ELF-1 (cell line): ENCODE results near the gene DYNC1I1.

Experiments used
- DNase-seq: peaks from one replicate; pipeline ENCODE4 v3.0.0-alpha.2; 2016; ENCODE audit warnings: low read depth, low spot score

DYNC1I1 gene

DNA sequence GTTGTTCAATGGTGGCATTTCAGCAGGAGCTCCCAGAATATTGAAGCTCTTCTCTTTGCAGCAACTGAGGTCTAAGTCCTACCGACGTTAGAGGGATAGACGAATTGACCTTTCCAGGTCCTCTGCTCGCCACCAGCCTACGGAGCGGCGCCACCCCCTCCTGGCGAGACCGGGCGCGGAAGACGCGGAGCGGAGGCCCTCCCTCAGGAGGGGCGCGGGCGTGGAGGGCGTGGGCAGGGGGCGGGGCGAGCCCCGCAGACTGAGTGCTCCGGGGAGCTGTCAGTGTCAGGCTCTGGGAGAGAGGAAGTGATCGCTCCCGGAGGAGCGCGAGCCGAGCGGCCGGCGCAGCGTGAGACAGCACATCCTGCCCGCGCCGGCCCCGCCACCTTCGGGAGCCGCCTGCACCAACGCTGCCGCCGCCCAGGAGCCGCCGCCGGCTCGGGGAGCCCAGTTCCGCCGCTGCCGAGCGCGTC lies at the start of gene DYNC1I1:
TSS of gene DYNC1I1 (plus strand) at position 257 of the 473 bp plus-strand sequence. CDS start 32,176 bp downstream, outside the sequence.
- peak; percentile 68 for DNase-seq

DNA sequence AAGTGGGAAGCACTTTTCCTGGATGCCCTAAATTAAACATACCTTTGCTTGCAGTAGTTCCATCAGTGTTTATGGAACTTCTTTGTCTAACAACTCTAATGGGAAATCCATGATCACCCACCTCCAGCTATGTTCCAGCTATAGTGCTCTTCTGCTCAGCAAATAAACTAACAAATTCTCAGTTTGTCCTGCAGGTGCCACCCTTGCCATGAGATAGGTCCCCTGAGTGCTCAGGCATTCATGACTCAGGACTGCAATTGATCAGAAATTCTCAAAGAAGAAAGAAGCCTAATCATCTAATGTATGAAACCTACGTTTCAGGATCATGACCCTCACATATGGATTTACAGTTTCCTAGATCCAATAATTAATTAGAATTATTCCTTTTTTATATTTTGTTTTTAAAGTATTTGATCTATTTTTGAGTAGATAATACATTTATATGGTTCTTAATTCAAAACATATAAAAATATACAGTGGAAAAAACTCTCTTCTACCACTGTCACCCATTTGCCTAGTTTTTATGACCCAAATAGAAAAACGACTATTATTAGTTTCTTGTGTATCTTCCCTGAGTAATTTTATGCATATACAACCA lies 48.7 kb upstream of the DYNC1I1 start:
- DNase-seq = peak; percentile 26

DNA sequence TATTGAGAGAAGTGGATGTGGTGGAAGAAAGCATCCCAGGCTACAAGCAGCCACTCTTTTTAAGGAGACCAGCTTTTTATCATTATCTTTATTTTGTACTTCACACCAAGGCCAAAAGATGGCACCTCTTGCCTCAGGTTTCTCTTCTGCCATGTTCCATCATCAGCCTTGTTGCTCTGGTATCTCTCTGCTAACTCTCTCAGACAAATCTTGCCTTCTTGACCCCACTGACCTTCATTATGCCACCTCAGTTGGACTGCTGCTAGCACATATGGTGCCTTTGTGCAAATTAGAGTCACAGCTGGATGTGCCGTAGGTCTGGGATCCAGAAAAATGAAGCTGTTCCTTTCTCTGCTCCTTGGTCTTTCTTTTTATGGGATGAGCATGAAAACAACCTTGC lies 47.1 kb upstream of the DYNC1I1 start:
- peak; percentile 15 for DNase-seq

DNA sequence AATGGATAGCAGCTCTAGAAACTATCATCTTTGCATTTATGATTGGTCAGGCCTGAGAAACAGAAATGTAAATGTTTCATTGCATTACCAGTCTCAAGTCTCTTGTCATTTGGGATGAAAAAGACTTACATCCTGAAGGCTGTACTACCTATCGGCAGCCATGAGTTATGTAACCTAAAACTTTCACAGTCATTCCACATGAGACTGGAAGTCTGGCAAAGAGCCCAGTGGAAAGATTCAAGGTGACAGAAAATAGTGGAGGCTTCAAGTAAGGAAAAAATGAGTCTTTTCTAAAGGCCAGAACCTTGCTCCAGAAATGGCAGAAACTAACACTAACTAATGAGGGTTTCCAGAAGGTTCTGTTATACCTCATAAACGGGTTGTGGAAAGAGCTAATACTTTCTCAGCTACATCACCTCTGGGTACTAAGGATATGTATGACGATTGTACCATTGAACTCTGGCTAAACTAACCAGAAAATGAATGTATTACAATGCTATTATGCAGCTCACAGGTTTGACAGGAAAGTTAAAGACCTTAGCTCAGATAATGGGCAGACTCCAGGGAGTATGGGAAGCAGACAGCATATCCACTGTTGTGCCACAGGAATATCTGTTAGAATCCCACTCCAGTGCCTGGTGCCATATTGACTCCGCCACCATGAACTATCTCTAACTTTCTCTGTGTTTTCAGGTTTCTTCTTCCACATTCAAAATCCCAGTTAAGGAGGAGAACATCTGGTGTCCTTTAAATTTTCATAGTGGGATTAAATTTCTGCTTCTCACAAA lies 41.7 kb upstream of the DYNC1I1 start:
- DNase-seq = no peak

DNA sequence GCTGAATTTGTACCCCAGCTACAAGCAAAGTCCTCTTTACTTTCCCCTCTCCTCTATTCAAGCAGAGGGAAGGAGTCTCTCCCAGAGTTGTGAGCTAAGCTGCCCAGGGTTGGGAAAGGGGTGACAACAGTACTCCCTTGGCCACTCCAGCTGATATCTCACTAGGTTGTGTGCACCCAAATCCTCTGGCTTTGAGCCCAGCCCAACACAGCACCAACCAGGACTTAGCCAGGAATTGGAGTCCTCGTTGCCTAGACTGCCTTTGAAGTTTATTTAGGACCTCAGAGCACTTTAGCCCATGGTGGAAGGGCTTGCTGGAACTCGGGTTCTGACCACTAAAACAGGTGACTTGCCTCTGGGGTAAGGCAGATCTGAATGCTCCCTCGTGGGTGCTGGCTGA lies 35.7 kb upstream of the DYNC1I1 start:
- no peak for DNase-seq

DNA sequence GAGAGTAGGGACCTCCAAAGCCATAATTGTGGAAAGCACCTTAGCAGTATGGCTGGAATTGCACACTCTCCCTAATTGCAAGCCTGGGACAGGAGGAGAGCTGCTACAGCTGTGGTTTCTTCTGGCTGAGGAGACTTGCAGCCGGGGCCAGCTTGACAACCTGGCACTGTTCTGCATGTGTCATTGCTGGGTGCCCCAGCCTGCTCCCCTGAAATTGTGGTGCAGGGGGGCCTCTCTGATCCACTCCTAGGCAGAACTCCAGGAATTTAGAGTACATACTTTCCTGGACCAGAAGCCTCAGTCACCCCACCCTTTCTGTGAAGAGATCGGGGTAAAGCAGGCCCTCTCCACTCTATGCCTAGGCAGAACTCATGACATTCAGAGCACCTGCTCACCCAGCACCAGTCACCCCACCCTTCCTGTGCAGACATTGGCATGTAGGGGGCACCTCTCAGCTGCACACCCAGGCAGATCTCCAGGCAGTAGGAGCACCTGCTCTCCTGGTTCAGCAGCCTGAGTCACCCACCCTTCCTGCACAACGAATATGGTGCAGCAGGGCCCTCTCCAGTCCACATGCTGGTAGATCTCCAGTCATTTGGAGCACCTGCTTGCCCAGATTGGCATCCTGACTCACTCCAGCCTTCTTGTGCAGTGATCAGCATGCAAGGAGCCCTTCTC lies 34.4 kb upstream of the DYNC1I1 start:
- no peak for DNase-seq

DNA sequence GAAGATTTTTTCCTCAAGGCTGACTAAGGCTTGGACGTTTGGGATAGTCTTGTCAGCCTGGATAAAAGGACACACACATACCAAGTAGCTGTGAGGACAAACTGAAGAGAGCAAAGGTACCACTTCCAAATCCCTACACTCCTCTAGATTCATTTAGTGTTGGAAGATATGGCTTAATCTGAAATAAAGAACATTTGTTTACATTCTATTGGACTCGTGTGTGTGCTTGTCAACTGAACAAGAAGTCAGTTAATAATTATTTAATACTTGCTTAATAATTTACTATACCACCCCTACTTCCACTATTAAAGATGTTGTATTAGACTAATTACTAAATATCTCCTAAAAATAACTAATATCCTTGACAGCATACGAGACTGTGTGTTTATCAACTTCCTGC lies 23.3 kb upstream of the DYNC1I1 start:
- no peak for DNase-seq

DNA sequence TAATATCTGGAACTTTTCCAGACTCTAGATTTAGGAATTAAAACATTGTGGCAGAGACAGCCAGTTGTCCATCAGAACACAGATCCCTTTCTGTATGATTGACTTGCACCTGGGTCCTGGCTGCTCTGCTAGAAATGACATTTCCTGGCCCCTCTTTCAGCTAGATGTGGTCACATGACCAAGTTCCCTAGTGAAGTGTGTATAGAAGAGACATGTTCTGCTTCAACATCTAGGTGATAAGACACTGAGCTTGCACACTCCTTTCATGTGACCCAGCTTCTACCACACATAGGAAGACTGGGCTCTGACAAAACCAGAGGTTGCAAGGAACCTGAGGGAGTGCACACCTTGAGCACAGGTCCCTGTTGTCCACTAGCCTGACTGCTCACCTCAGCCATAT lies 22.8 kb upstream of the DYNC1I1 start:
- DNase-seq = no peak

DNA sequence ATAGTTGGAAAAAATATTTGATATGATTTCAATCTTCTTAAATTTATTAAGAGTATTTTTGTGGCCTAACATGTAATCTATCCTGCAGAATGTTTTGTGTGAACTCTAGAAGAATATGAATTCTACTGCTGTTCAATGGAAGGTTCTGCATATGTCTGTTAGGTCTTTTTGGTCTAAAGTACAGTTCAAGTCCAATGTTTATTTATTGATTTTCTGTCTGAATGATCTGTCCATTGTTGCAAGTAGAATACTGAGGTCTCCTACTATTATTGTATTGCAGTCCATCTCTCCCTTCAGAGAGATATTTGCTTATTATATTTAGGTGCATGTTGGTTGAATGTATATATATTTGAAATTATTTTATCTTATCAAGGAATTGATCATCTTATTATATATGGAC lies 18.9 kb upstream of the DYNC1I1 start:
- DNase-seq = no peak

DNA sequence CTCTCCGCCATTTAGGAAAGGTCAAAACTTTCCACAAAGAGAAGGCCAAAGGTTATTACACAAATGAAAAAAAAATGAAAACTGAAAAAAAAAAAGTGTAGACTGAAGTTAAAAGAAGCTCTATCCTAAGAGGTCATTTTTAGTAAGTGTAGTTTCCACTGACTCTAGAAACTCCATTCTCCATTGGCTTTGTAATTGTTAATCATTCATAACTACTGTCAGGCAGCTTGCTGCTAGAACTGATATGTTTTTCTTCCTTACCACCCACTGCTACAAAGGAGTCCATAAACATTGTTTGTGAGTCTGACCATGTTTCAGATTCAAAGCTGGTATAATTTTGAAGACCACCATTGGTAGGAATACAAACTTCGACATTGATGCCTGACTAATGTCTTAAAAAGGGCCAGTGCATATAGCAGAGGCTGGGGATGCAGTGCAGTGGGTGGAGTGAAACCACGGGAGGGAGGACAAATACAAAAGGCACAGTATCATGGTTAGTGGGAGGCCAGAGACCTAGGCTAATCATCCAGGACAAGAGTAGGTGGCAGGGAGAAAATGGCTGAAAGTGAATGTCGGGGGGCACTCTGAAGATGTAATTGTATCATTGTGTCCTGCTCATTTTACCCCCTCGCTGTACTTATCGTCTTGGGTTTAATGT lies 16.9 kb upstream of the DYNC1I1 start:
- no peak for DNase-seq

DNA sequence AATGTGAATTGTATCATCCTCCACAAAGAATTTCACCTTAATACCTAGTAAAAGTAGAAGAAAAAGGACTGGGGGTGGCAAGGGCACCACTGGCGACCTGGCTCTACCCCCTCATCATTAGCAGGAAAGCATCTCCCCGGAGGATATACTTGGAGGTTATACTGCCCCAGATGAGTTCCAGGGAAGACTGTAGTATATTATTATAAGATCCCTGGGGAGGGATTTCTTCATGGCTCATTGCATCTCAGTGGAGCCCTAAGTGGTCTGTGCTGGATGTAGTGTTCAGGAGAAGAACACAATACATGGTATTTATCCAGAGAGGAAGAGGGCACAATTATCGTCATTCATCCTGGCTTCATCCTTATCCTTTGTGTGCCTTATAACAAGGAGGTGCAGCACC lies 14.2 kb upstream of the DYNC1I1 start:
- DNase-seq = no peak

DNA sequence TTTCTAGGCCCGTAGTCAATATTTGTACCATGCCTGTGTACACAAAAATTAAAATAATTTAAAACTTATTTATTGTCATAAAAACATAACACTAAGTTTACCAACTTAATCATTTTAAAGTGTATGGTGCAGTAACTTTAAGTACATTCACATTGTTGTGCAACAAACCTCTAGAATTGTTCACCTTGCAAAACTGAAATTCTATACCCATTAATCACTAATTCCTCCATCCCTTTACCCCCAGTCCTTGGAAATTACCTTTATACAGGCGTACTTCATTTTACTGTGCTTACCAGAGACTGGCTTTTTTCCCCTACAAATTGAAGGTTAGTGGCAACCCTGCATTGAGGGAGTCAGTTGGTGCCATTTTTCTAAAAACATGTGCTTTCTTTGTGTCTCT lies 6.3 kb upstream of the DYNC1I1 start:
- DNase-seq = no peak

DNA sequence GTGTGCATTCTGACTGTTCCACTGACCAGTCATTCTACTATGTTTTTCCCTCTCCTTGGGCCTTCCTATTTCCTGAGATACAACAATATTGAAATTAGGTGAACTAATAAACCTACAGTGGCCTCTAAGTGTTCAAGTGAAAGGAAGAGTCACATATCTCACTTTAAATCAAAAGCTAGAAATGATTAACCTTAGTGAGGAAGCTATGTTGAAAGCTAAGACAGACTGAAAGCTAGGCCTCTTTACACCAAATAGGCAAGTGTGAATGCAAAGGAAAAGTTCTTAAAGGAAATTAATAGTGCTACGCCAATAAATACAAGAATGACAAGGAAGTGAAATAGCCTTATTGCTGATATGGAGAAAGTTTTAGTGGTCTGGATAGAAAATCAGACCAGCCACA lies 5.7 kb upstream of the DYNC1I1 start:
- DNase-seq = no peak

DNA sequence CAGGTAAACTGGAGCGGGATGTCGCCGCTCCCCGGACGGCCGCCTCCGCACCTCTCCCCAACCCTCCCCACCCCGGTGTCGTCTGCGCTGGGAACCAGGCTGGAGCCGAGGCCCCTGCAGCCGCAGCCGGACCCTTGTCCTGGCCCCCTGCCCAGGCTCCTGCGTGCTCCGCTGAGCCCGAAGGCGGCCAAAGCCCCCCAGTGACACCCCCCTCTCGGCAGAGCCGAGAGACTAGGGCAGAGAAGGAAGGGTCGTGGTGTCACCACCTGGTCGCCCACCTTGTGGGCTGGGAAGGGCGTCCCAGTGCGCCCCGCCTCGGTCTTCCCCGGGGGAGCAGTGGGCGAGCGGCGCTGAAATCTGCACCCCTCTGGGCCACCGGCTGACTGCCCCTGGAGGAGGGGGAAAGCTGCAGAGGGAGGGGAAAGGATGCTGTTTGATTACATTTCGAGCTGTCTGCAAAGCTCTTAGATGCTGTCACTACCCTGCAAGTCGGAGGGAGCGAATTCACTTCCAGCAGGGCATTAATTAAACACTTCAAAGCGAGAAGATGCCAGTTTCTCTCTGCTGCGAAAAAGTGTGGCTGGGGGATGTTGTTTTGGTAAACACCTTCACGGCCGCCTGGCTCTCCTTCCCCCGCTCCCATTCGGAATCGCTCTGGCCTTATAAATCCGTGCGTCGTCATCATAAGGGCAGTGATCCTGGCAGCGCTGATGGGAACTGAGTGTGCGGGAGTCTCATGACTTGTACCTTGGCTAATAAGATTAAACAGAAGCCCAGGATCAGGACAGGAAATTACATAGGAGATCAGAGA lies 622 bp downstream of the DYNC1I1 start:
- peak; percentile 23 for DNase-seq

DNA sequence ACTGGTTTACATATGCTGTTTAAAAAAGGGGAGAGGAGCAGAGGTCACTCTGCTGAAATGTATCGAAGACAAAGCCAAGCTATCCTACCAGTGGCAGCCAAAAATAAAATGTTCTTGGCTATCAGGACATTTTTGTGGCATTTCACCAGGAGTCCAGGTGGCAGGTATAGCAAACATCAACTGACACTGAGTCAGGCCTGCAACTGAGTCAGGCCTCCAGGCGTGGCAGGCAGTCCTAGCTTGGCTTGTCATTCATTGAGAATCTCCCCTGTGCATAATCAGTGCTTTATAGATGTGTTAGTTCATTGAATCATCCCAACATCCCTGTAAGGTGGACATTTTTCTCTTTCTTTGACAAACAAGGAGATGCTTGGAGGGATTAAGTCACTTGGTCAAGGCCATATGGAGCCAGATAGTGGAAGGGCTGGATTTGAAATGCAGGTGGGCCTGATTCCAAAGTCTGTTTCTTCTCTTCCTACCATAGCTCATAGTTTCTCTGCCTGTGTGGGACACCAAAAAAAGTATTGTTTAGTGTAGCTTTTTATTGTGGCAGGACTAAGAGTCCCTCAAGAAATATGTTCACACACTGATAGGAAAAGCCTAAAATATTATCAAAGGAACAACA lies 4.3 kb downstream of the DYNC1I1 start:
- DNase-seq = no peak

DNA sequence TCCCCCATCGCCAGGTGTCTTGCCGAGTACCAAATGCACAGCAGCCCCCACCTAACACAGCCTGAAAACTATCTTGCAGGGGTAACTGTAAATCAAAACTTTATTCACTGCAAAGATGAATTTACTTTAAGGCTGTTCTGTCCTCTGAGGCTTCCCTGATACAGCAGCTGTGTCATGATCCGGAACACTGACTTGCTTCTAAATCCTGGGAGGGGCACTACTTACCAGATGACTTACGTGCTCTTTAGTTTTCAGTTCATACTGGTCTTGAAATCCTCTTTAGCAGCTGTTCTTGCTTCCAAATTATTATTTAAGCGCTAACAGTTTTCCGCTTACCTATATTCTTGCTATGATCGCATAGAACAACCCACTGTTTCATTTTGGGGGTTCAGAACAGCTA lies 4.9 kb downstream of the DYNC1I1 start:
- no peak for DNase-seq

DNA sequence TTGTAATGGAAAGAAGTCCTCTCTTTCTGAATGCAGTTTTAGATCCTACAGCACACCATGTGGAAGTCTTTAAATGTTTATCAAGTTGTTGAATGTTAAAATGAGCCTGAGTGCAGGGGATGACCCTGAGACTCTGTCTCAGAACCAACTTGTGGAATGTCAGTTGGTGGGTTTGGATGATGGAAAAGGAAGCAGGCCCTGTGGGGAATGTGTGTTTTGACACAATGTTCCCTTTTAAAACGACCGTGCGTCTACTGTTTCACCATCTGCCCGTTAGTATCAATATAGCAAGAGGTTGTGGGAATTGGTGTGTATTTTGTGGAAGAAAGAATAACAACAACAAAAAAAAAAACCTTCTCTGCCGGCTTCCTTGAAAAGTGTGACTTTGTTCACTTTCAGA lies 8.3 kb downstream of the DYNC1I1 start:
- DNase-seq = no peak

DNA sequence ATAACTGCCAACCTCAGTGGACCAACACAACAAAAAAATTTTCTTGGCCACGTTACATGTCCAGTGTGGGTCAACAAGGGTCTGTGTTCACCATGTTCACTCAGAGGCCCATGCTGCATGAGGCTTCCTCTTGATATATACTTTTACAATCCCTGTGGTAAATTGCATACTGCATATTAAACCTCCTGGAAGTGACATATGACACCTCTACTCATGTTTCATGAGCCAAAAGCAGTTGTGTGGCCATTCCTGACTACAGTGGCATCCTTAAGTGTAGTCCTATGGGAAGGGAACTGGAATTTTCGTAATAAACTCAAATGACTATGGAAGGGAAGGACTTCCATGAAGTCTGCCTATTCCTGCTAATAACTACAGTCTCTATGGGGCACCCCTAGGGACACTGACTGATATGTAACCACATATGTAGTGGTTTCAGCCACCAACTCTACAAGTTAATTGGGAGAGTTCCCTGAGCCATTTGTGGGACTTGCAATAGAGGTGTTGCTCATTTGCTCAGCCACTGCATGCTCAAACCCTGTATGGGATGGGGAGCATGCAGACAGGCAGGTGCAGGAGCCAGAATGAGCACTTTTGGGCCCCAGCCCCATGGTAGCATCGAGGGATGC lies 9.7 kb downstream of the DYNC1I1 start:
- DNase-seq = no peak

DNA sequence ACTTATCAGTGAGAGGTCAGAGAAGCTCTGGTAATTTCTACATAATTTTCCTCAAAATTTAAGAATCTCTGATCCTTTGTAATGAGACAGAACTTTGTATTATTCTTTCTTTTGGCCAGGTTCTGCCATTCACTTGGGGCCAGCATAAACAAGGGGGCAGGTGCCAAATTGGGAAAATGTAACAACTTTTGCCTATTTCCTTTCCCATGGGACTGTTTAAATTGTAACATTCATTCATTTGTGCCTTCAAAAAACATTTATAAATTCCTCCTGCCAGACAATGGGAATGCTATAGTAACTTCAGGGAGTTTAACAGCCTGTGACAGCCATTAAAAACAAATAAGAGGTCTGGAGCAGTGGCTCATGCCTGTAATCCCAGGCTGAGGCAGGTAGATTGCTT lies 12.4 kb downstream of the DYNC1I1 start:
- no peak for DNase-seq

DNA sequence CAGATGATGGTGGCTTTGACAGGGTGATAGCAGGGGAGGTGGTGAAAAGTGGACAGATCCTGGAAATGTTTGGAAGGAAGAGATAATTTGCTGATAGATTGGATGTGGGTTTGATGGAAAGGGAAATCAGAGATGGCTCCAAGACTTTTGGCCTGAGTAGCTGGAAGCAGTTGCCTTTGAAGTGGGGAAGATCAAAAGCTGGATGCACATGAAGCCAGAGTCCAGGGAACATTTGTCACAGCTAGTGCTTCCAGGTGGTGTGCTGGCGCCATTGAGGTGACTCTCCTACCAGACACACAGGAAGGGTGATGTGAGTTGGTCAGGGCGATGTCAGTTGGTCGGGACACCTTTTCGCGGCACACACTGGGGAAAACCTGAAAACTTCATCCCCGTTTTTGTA lies 15.9 kb downstream of the DYNC1I1 start:
- no peak for DNase-seq
